ENCODE results near the gene TAF4. TPM values are rescaled to one million over a fixed set of nuclear protein-coding genes. Genes with fewer than 3 reads are reported as not detected.

TAF4 gene
- total RNA-seq, 1 donor from 2014 or later: 11.5 TPM

DNA sequence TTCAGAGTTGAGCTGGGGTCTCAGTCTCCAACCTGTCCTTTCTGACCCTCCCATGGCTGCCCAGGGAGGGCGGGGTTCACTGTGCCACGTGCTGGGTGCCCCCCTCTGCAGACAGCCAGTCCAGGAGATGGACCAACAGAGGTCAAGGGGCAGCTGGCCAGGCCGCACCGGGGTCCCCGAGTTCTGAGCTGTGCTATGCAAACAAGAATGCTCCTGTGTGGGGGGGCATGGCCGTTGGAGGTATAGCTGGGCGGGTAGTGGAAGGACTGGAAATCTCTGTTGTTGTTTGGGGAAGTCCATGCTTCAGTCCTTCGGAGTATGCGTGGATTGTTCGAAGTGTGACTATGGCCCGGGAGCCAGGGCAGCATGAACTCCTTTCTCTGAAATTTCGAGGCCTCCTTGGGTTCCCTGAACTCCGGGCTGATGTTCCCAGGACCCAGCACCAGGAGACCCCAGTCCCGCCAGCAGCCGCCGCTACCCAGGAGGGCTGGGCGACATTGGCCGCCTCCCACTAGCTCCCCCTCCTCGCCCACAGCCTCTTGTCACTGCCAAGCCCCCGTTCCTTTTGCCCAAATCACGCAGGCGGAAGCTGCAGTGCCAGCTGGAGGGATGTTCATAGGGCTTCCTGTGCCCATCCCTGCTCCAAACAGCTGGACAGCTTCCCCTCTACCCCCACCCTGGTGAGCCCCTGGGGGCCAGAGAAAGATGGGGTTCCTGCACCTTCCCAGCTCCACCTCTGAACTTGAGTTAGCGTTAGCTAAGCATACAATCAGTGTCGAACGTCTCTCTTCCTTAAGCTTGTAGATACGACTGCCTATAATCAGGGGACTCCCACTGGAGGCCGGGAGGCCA, 126.6 kb downstream of the TAF4 start:
- peak; percentile 73 for DNase-seq (ENCODE audit: low spot score)
- Mint-ChIP-seq H3K27ac (ENCODE audit: unreplicated experiment) (no peak overlapping the region), H3K36me3 (ENCODE audit: low read depth) (peaks cover 2% of the 10 kb centered on the region), H3K9me3 (ENCODE audit: low read depth) (no peaks in the 10 kb centered on the region), H3K27me3 (ENCODE audit: low read depth) (peaks cover 1% of the 10 kb centered on the region), H3K4me3 (ENCODE audit: unreplicated experiment) (no peak overlapping the region), H3K4me1 (ENCODE audit: low read depth) (no peaks in the 10 kb centered on the region)
- TF ChIP-seq, protein P1, sequence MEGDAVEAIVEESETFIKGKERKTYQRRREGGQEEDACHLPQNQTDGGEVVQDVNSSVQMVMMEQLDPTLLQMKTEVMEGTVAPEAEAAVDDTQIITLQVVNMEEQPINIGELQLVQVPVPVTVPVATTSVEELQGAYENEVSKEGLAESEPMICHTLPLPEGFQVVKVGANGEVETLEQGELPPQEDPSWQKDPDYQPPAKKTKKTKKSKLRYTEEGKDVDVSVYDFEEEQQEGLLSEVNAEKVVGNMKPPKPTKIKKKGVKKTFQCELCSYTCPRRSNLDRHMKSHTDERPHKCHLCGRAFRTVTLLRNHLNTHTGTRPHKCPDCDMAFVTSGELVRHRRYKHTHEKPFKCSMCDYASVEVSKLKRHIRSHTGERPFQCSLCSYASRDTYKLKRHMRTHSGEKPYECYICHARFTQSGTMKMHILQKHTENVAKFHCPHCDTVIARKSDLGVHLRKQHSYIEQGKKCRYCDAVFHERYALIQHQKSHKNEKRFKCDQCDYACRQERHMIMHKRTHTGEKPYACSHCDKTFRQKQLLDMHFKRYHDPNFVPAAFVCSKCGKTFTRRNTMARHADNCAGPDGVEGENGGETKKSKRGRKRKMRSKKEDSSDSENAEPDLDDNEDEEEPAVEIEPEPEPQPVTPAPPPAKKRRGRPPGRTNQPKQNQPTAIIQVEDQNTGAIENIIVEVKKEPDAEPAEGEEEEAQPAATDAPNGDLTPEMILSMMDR (IDR thresholded peaks at IDR 0.05): no peak

DNA sequence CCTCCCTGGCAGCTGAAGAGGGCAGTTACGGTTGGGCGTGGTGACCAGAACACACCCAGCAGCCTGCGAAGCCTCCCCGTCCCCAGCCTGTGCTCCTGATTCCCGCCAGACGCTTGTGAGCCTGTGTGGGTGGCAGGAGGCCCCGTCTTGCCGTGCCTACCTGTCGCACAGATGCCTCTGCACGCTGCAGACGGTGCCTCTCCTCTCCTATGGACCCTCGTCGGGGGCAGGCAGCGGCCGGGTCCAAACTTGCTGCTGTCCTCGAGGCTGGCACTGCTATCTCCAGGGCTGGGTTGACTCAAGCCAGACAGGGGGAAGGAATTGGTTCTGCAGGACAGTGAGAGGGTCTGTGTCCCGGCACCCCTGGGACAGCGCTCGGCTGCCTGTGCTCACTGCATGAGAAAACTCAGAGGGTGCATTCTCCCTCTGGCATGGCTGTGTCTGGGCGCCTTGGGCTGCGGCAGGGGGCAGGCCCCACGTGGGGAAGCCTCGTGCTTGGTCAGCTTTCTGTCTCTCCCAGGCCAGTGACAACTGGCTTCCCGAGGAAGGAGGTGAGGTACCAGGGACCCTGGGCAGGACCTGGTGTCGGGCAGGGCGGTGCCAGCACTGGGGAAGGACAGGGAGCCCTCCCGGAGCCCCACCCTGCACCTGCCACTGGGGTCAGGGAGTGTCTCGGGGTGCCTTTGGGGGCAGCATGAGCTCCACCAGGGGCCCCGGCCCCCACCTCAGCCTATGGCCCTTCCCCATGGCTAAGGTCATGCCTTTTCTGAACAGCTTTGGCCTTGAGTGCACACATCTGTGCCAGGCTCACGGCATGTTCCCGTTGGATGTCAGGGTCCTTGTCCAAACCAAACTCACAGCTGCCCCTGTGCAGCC, 127.5 kb downstream of the TAF4 start:
- Mint-ChIP-seq H3K27me3 (ENCODE audit: low read depth) (peaks cover 1% of the 10 kb centered on the region), H3K4me1 (ENCODE audit: low read depth) (no peaks in the 10 kb centered on the region), H3K9me3 (ENCODE audit: low read depth) (no peaks in the 10 kb centered on the region), H3K4me3 (ENCODE audit: unreplicated experiment) (no peak overlapping the region), H3K36me3 (ENCODE audit: low read depth) (peaks cover 2% of the 10 kb centered on the region), H3K27ac (ENCODE audit: unreplicated experiment) (no peak overlapping the region)
- DNase-seq (ENCODE audit: low spot score): peak; percentile 89
- TF ChIP-seq, protein P1 (IDR thresholded peaks at IDR 0.05): no peak

DNA sequence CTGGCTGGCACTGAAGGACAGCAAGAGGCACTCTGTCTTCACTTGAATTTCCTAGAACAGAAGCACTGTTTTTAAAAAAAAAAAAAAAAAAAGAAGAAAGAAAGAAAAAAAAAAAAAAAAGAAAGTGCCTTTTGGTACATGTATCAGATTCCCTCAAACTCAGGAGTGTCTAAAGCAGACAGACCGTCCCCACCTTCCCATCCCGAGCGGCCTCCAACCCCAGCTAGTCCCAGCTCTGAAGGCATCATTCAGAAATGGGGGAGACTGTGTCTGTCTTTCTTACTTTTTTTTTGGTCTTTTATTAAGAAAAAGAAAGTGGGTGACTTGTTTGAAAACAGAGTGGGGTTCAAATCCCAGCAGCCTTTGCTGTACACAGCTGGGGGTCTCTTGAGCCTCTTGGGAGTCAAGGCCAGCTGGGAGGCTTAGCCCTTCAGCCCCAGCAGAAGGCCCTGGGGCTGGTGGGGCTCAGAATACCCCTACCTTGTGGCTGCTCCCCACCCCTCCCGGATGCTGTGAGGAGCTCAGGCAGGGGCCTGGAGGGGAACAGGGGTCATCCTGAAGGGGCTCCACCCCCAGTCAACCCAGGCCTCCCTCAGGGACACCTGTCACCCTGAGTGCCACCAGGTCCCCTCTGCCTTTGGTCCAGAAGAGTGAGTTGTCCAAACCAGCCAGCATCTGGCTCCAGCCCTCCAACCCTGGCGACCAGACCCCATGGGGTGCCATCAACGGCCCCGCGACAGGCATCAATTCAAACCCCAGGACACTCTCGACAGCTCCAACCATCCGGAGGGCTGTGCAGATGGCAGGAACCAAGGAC, 128.3 kb downstream of the TAF4 start:
- Mint-ChIP-seq H3K27ac (ENCODE audit: unreplicated experiment) (no peak overlapping the region), H3K27me3 (ENCODE audit: low read depth) (peaks cover 1% of the 10 kb centered on the region), H3K36me3 (ENCODE audit: low read depth) (peaks cover 2% of the 10 kb centered on the region), H3K4me1 (ENCODE audit: low read depth) (no peaks in the 10 kb centered on the region), H3K9me3 (ENCODE audit: low read depth) (no peaks in the 10 kb centered on the region), H3K4me3 (ENCODE audit: unreplicated experiment) (no peak overlapping the region)
- peak; percentile 75 for DNase-seq (ENCODE audit: low spot score)
- TF ChIP-seq, protein P1 (IDR thresholded peaks at IDR 0.05): no peak

DNA sequence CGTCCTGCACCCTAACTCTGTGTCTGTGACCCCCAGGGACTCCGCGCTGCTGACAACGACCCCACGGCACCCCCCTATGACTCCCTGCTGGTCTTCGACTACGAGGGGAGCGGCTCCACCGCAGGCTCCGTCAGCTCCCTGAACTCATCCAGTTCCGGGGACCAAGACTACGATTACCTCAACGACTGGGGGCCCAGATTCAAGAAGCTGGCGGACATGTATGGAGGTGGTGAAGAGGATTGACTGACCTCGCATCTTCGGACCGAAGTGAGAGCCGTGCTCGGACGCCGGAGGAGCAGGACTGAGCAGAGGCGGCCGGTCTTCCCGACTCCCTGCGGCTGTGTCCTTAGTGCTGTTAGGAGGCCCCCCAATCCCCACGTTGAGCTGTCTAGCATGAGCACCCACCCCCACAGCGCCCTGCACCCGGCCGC, 129.0 kb downstream of the TAF4 start:
- TF ChIP-seq, protein P1 (IDR thresholded peaks at IDR 0.05): no peak
- H3K27me3 Mint-ChIP-seq (ENCODE audit: low read depth): peaks cover 1% of the 10 kb centered on the region
- peak; percentile 83 for DNase-seq (ENCODE audit: low spot score)
- no peak overlapping the region for H3K4me3 Mint-ChIP-seq (ENCODE audit: unreplicated experiment)
- H3K27ac Mint-ChIP-seq (ENCODE audit: unreplicated experiment): no peak overlapping the region
- no peaks in the 10 kb centered on the region for H3K4me1 Mint-ChIP-seq (ENCODE audit: low read depth)
- no peaks in the 10 kb centered on the region for H3K9me3 Mint-ChIP-seq (ENCODE audit: low read depth)
- peaks cover 2% of the 10 kb centered on the region for H3K36me3 Mint-ChIP-seq (ENCODE audit: low read depth)

Data from chondrocyte (in vitro differentiated cells).